ENCODE results near the gene PRMT7. TPM values are rescaled to one million over a fixed set of nuclear protein-coding genes. Genes with fewer than 3 reads are reported as not detected.

PRMT7 gene
- total RNA-seq, 1 donor from 2014 or later = 27.7 TPM

Other genes starting within 250 kb of the PRMT7 start
- 27.6 TPM for gene NFATC3, start 225.6 kb upstream of the PRMT7 start, total RNA-seq
- 78.9 TPM for gene ESRP2, start 74.9 kb upstream of the PRMT7 start, total RNA-seq
- gene PLA2G15, start 65.6 kb upstream of the PRMT7 start, total RNA-seq = 12.5 TPM
- 1.6 TPM for gene SLC7A6, start 46.5 kb upstream of the PRMT7 start, total RNA-seq
- 5.8 TPM for gene SLC7A6OS, start 73 bp upstream of the PRMT7 start, total RNA-seq
- gene SMPD3, start 137.5 kb downstream of the PRMT7 start, total RNA-seq = 32.7 TPM
- gene ZFP90, start 228.3 kb downstream of the PRMT7 start, total RNA-seq = 6.1 TPM

Measured in left lobe of liver (tissue), 1 donor.